Neuron (in vitro differentiated cells): ENCODE data around the gene ACR.

Experiments used
- H2AFZ ChIP-seq: one replicate; pipeline ENCODE4 v1.6.1; 2013; ENCODE audit warnings: low read depth, mild to moderate bottlenecking, inconsistent platforms, low read length, moderate library complexity
- H3K27me3 ChIP-seq: one replicate; pipeline ENCODE4 v1.6.1; 2013; ENCODE audit warnings: low read length; ENCODE audit not compliant: insufficient read depth
- H3K36me3 ChIP-seq: one replicate; pipeline ENCODE4 v1.6.1; 2013; ENCODE audit warnings: low read length; ENCODE audit not compliant: insufficient read depth
- H3K4me1 ChIP-seq: one replicate; pipeline ENCODE4 v1.6.1; 2013; ENCODE audit warnings: low read length; ENCODE audit not compliant: insufficient read depth
- H3K4me3 ChIP-seq: 2 replicates; pipeline ENCODE4 v1.5.1; 2013; ENCODE audit warnings: mild to moderate bottlenecking, low read length, moderate library complexity
- H3K9me3 ChIP-seq: one replicate; pipeline ENCODE4 v1.6.1; 2013; ENCODE audit warnings: low read length

The ACR gene

DNA sequence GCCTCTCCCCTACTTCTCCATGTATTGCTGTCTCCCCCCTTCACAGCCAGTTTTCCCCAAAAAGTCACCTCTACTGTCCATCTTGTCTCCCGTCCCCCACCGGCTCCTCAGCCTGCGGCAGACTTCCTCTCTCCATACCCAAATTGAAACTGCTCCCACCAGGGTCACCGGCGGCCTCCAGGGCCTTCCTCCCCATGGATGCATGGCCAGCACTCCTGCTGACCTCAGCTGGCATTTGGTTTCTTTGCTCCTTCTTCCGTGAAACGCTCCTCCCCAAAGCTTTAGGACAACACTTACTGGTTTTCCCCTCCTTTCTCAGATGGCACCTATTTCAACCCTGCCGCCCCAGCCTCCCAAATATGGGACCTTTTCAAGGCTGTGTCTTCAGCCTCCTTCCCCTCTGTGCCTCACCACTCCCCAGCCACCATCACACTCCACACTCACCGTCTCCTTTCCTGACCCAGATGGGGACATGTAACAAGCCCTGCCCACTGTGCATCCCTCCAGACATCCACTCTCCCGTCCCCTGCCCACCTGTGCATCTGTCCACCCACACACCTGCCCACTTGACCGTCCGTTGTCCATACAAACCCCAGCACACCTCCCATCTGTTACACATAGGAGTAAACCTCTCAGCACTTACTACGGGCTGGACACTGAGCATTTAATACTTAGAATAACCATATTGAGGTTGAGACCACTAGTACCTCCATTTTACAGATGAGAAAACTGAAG, 21.5 kb upstream of the ACR start:
- no peaks in the 10 kb centered on the region for H3K4me1 ChIP-seq
- no peaks in the 10 kb centered on the region for H3K27me3 ChIP-seq
- H3K4me3 ChIP-seq: no peak overlapping the region
- H3K36me3 ChIP-seq: peaks cover 17% of the 10 kb centered on the region
- no peaks in the 10 kb centered on the region for H3K9me3 ChIP-seq
- H2AFZ ChIP-seq: no peak overlapping the region

- peaks cover 25% of the 10 kb centered on the region for H3K36me3 ChIP-seq
- no peaks in the 10 kb centered on the region for H3K27me3 ChIP-seq
- no peaks in the 10 kb centered on the region for H3K4me1 ChIP-seq
- no peak overlapping the region for H2AFZ ChIP-seq
- H3K4me3 ChIP-seq: no peak overlapping the region
- peaks cover 6% of the 10 kb centered on the region for H3K9me3 ChIP-seq
These were observed 20.2 kb upstream of the ACR start for GRCh38 chr22:50717709-50718351.

DNA sequence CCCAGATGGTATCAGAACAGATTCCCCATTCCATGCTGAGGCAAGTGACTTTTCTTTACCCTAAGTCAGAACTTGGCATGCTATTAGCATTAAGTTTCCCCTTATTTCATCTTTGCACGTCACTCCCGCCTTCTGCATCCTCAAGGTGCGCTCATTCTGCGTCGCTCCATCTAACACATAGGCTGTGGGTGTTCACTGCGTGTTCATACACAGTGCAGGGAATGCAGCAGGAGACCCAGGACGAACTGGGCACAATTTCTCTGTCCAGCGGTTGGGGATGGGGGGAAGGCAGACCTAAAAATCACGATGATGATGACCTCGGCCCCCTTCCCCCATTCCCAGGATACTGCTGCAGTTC, 19.7 kb upstream of the ACR start:
- Histone ChIP-seq H3K4me3 (no peak overlapping the region), H3K27me3 (no peaks in the 10 kb centered on the region), H3K36me3 (peaks cover 30% of the 10 kb centered on the region)

GRCh38 chr22:50719814-50720300, 18.1 kb upstream of the ACR start:
- no peaks in the 10 kb centered on the region for H3K4me1 ChIP-seq
- no peaks in the 10 kb centered on the region for H3K27me3 ChIP-seq
- no peak overlapping the region for H3K4me3 ChIP-seq
- peaks cover 43% of the 10 kb centered on the region for H3K36me3 ChIP-seq
- H3K9me3 ChIP-seq: peaks cover 6% of the 10 kb centered on the region
- H2AFZ ChIP-seq: no peak overlapping the region

More for the DNA sequence above, 19.7 kb upstream of the ACR start:
- no peak overlapping the region for H2AFZ ChIP-seq
- H3K9me3 ChIP-seq: peaks cover 6% of the 10 kb centered on the region
- H3K4me1 ChIP-seq: no peaks in the 10 kb centered on the region

DNA sequence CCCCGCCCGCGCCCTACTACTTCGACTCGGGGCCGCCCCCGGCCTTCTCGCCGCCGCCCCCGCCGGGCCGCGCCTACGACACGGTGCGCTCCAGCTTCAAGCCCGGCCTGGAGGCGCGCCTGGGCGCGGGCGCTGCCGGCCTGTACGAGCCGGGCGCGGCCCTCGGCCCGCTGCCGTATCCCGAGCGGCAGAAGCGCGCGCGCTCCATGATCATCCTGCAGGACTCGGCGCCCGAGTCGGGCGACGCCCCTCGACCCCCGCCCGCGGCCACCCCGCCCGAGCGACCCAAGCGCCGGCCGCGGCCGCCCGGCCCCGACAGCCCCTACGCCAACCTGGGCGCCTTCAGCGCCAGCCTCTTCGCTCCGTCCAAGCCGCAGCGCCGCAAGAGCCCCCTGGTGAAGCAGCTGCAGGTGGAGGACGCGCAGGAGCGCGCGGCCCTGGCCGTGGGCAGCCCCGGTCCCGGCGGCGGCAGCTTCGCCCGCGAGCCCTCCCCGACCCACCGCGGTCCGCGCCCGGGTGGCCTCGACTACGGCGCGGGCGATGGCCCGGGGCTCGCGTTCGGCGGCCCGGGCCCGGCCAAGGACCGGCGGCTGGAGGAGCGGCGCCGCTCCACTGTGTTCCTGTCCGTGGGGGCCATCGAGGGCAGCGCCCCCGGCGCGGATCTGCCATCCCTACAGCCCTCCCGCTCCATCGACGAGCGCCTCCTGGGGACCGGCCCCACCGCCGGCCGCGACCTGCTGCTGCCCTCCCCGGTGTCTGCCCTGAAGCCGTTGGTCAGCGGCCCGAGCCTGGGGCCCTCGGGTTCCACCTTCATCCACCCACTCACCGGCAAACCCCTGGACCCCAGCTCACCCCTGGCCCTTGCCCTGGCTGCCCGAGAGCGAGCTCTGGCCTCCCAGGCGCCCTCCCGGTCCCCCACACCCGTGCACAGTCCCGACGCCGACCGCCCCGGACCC, 17.4 kb upstream of the ACR start:
- peaks cover 46% of the 10 kb centered on the region for H3K36me3 ChIP-seq
- no peak overlapping the region for H3K4me3 ChIP-seq
- no peaks in the 10 kb centered on the region for H3K4me1 ChIP-seq
- peaks cover 6% of the 10 kb centered on the region for H3K9me3 ChIP-seq
- no peak overlapping the region for H2AFZ ChIP-seq
- no peaks in the 10 kb centered on the region for H3K27me3 ChIP-seq

DNA sequence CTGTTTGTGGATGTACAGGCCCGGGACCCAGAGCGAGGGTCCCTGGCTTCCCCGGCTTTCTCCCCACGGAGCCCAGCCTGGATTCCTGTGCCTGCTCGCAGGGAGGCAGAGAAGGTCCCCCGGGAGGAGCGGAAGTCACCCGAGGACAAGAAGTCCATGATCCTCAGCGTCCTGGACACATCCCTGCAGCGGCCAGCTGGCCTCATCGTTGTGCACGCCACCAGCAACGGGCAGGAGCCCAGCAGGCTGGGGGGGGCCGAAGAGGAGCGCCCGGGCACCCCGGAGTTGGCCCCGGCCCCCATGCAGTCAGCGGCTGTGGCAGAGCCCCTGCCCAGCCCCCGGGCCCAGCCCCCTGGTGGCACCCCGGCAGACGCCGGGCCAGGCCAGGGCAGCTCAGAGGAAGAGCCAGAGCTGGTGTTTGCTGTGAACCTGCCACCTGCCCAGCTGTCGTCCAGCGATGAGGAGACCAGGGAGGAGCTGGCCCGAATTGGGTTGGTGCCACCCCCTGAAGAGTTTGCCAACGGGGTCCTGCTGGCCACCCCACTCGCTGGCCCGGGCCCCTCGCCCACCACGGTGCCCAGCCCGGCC, 16.7 kb upstream of the ACR start:
- peaks cover 54% of the 10 kb centered on the region for H3K36me3 ChIP-seq
- no peaks in the 10 kb centered on the region for H3K27me3 ChIP-seq
- peaks cover 6% of the 10 kb centered on the region for H3K9me3 ChIP-seq
- no peak overlapping the region for H2AFZ ChIP-seq
- H3K4me1 ChIP-seq: no peaks in the 10 kb centered on the region
- H3K4me3 ChIP-seq: no peak overlapping the region

DNA sequence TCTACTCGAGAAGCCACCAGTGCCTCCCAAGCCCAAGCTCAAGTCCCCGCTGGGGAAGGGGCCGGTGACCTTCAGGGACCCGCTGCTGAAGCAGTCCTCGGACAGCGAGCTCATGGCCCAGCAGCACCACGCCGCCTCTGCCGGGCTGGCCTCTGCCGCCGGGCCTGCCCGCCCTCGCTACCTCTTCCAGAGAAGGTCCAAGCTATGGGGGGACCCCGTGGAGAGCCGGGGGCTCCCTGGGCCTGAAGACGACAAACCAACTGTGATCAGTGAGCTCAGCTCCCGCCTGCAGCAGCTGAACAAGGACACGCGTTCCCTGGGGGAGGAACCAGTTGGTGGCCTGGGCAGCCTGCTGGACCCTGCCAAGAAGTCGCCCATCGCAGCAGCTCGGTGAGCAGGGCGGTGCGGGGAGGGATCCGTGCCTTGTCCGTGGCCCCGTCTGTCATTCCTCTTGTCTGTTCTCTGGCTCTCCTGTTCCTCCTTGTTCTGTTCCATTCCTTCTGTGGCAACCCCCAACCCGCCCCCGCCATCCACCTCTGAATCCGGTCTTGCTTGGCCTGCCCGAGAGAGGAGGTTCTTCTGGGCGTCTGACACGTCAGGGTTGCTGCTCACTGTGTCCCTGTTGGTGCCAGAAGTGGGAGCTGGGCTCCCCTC, 15.8 kb upstream of the ACR start:
- Histone ChIP-seq H2AFZ (no peak overlapping the region), H3K4me1 (no peaks in the 10 kb centered on the region), H3K9me3 (peaks cover 6% of the 10 kb centered on the region), H3K27me3 (no peaks in the 10 kb centered on the region), H3K4me3 (no peak overlapping the region), H3K36me3 (peaks cover 60% of the 10 kb centered on the region)

DNA sequence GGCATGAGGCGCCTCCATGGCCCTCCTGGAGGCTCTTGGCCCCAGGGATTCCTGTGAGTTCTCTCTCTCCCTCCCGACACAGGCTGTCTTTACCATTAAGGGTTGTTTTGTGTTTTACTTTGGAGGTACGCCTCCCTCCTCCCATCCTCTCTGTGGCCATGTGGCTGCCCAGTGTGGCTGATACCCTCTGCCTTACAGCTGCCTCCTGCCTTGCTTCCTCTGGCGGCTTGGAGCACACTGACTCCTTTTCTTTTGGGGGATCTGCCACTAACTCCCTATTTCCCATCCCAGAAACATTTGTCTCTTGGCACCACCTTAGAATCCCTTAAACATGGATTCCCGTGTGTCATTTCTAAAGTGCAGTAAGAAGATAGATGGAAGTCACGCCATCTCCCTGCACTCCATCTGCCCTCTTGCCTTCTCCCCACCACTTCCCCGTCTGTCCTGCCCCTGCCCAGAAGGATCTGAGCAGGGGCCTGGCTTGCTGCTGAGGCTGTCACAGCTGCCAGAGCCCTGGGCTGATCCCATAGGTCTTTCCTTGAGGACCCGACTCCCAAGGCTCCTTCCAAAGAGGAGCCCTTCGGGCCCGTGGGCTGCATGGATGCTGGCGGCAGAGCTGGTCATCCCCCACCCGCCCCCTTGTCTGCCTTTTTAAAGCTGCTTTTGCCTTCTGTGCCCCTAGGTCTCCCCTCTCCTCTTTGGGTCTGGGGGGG, 15.1 kb upstream of the ACR start:
- H3K4me3 ChIP-seq: no peak overlapping the region
- peaks cover 6% of the 10 kb centered on the region for H3K9me3 ChIP-seq
- H3K27me3 ChIP-seq: no peaks in the 10 kb centered on the region
- no peaks in the 10 kb centered on the region for H3K4me1 ChIP-seq
- H3K36me3 ChIP-seq: peaks cover 56% of the 10 kb centered on the region
- H2AFZ ChIP-seq: no peak overlapping the region

DNA sequence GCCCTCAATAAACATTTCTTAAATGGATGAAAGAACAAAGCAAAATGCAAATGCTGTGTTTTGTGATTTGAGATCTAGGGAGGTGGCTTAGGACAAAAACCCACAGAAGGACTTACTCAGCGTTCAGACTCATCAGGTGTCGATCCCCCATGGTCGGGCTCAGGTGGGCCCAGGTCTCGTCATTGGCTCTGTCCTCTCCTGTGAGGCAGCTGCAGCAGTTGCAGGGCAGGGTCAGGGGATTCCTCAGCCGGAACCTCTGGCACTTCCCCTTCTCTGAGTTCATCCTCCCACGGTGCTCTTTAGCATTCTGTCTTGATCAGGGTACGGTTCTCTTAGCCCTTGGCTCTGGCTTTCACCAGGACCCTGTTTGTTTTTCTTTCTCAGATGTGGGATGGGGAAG, 14.0 kb upstream of the ACR start:
- Histone ChIP-seq H3K27me3 (no peaks in the 10 kb centered on the region), H3K9me3 (peaks cover 6% of the 10 kb centered on the region), H3K4me1 (no peaks in the 10 kb centered on the region), H3K36me3 (peaks cover 57% of the 10 kb centered on the region), H2AFZ (no peak overlapping the region), H3K4me3 (no peak overlapping the region)

GRCh38 chr22:50724616-50725015, 13.4 kb upstream of the ACR start:
- no peak overlapping the region for H2AFZ ChIP-seq
- no peaks in the 10 kb centered on the region for H3K4me1 ChIP-seq
- H3K36me3 ChIP-seq: peaks cover 57% of the 10 kb centered on the region
- H3K9me3 ChIP-seq: peaks cover 6% of the 10 kb centered on the region
- H3K27me3 ChIP-seq: no peaks in the 10 kb centered on the region
- H3K4me3 ChIP-seq: no peak overlapping the region

GRCh38 chr22:50725597-50725996, 12.4 kb upstream of the ACR start:
- no peaks in the 10 kb centered on the region for H3K4me1 ChIP-seq
- H3K9me3 ChIP-seq: peaks cover 6% of the 10 kb centered on the region
- no peak overlapping the region for H3K4me3 ChIP-seq
- H3K36me3 ChIP-seq: peaks cover 61% of the 10 kb centered on the region
- no peak overlapping the region for H2AFZ ChIP-seq
- H3K27me3 ChIP-seq: no peaks in the 10 kb centered on the region
